Peyer's patch (tissue), 4 donors: Measurements from ENCODE around the gene DARS1.

Experiments used
- CTCF ChIP-seq, 6 experiments: fragments of 450-650 bp in 4 of 6; fragments of 200-600 bp in 2 of 6; sonication (generic) in 1 of 6; IDR thresholded peaks; one replicate each; pipeline ENCODE4 v1.5.1; 2017 to 2019; ENCODE audit warnings: antibody characterized with exemption in 6 of 6, mild to moderate bottlenecking in 3 of 6, moderate library complexity in 1 of 6
- POLR2A ChIP-seq, 2 donors: fragments of 450-650 bp; IDR thresholded peaks; one replicate each; pipeline ENCODE4 v1.5.1; 2017; ENCODE audit warnings: antibody characterized with exemption in 2 of 2, mild to moderate bottlenecking in 2 of 2, moderate library complexity in 2 of 2

DNA sequence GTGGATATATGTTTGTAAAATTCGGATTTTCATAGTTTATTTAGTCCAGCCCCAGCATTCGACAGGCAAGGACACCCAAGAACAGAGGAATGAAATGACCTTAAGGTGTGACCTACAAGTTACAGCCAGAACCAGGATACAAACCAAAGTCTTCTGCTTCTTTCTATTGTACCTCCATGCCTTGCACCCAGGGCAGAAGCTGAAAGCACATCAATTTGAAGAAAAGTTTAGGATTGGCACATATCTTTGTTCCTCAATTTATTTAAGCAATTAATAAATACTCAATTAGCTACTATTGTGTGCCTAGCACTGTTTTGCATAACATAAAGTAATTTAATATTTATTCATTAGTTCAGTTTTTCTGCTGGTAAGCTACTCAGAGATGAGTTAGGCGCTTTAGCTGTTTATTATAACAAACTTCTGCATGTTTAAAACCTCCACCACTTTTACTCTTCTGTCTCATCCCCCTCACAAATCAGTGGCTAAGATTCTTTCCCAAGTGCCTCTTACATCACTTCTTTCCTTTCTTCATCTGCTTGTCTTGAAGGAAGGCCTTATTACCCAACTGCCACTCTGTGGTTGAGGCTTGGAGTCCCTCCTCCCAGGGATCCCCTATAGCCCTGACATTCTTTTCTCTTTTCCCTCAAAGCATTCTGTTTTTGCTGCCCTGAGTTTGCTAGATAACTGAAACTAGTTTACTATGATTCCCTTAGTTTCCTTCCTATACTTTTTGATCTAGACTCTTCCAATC lies 37.1 kb upstream of the DARS1 start:
- TF ChIP-seq POLR2A (IDR thresholded peaks at IDR 0.05) = no peak
- no peak for TF ChIP-seq CTCF (IDR thresholded peaks at IDR 0.05)
